K562 (cell line): ENCODE results near the gene FUT4. TPM values are rescaled to one million over a fixed set of nuclear protein-coding genes. Genes with fewer than 3 reads are reported as not detected.
A peak's percentile ranks its signal among the peaks of the same experiment; 100 is the strongest.

ENCODE experiments used
- BHLHE40 ChIP-seq: IDR thresholded peaks from 2 replicates; pipeline ENCODE4 v1.6.1; 2011; ENCODE audit warnings: low read length, improper control_type of control experiment
- CHCHD3 ChIP-seq: fragments of 250-450 bp; sonication (Bioruptor Pico); IDR thresholded peaks from 2 replicates; pipeline ENCODE4 v2.1.2; 2022; ENCODE audit warnings: mild to moderate bottlenecking
- EGR1 ChIP-seq: fragments of 450-650 bp; conservative IDR thresholded peaks from 2 replicates; pipeline ENCODE4 v1.6.1; 2017; ENCODE audit warnings: mild to moderate bottlenecking
- FOSL1 ChIP-seq: fragments of 200-800 bp; sonication (Bioruptor generic); conservative IDR thresholded peaks from 2 replicates; pipeline ENCODE4 v1.6.1; 2016; ENCODE audit warnings: missing genetic modification characterization, missing compliant biosample characterization
- HDGF ChIP-seq: fragments of 450-650 bp; IDR thresholded peaks from 2 replicates; pipeline ENCODE4 v1.6.1; 2016
- NONO ChIP-seq, 2 experiments: fragments of 200-400 bp in 1 of 2; fragments of 450-650 bp in 1 of 2; formaldehyde crosslinking in 1 of 2; IDR thresholded peaks; 2 replicates each; pipeline ENCODE4 v1.6.1; 2017; ENCODE audit warnings: low read depth in 2 of 2, mild to moderate bottlenecking in 2 of 2, moderate library complexity in 2 of 2, low read length in 1 of 2
- RBM15 ChIP-seq: fragments of 200-400 bp; formaldehyde crosslinking; IDR thresholded peaks from 2 replicates; pipeline ENCODE4 v1.6.1; 2018; ENCODE audit warnings: mild to moderate bottlenecking, low read length, moderate library complexity; ENCODE audit not compliant: insufficient read depth
- SRF ChIP-seq, 2 experiments: fragments of 250-450, 450-650 bp in 1 of 2; sonication (Bioruptor Pico) in 1 of 2; sonication (generic) in 1 of 2; formaldehyde crosslinking; IDR thresholded peaks; 2 replicates each; pipeline versions ENCODE4 v1.5.0 to v1.5.1; 2020 to 2022; ENCODE audit warnings: mild to moderate bottlenecking in 1 of 2, missing genetic modification reagents in 1 of 2
- TEAD2 ChIP-seq: fragments of 450-650 bp; IDR thresholded peaks from 2 replicates; pipeline ENCODE4 v1.6.1; 2016; ENCODE audit warnings: missing genetic modification characterization, control low read depth, missing compliant biosample characterization
- ZBTB17 ChIP-seq: fragments of 450-650 bp; formaldehyde crosslinking; IDR thresholded peaks from 2 replicates; pipeline ENCODE4 v1.4.0; 2020; ENCODE audit warnings: mild to moderate bottlenecking
- ZNF184 ChIP-seq: sonication (generic); formaldehyde crosslinking; IDR thresholded peaks from 2 replicates; pipeline ENCODE4 v1.5.0; 2020; ENCODE audit warnings: missing genetic modification reagents
- ZNF561 ChIP-seq: fragments of 450-650 bp; formaldehyde crosslinking; conservative IDR thresholded peaks from 2 replicates; pipeline ENCODE4 v1.4.0; 2020; ENCODE audit warnings: mild to moderate bottlenecking, moderate library complexity
- polyA plus RNA-seq, 8 experiments: library from polyadenylated mRNA; depleted of rRNA in 4 of 8; stranded (reverse) in 5 of 8; unstranded in 3 of 8; fragments of >200 nt; fragmentation: Nextera tagmentation in 2 of 8; fragmentation: Illumina TruSeq in 1 of 8; extraction: Ambion mirVana in 2 of 8; extraction: Trizol in 1 of 8; gene quantifications; 2 replicates each; pipeline versions ENCODE4 v1.2.1 to v1.2.3, GENCODE V29; 2011 to 2014; ENCODE audit warnings: inconsistent platforms in 1 of 8, missing spikeins in 1 of 8
- total RNA-seq, 7 experiments: library from RNA; depleted of rRNA in 6 of 7; stranded (reverse); fragments of >200 nt in 6 of 7; fragmentation: Illumina TruSeq in 2 of 7; extraction: Trizol in 2 of 7; gene quantifications; 2 replicates each; pipeline versions ENCODE4 v1.2.1 to v1.2.3, GENCODE V29; 2011 to 2021; ENCODE audit warnings: low replicate concordance in 1 of 7
- TF ChIP-seq, protein P1 (sequence below): fragments of 450-650 bp; IDR thresholded peaks from 2 replicates; pipeline ENCODE4 v1.6.1; 2017; ENCODE audit warnings: antibody characterized with exemption, mild to moderate bottlenecking
- TF ChIP-seq, protein P2 (sequence below): sonication (generic); formaldehyde crosslinking; IDR thresholded peaks from 2 replicates; pipeline ENCODE4 v1.8.0; 2022; ENCODE audit warnings: mild to moderate bottlenecking, missing genetic modification reagents
- TF ChIP-seq, protein P3 (sequence below): fragments of 250-450 bp; sonication (Bioruptor Pico); IDR thresholded peaks from 2 replicates; pipeline ENCODE4 v1.5.0; 2020; ENCODE audit warnings: mild to moderate bottlenecking

The FUT4 gene
- total and polyA plus RNA-seq, 9 of the 15 experiments (the other 6 are each of a cell fraction or from before 2014, with no cell fraction given): 1.1 to 8.9 (median 5.5) TPM

DNA sequence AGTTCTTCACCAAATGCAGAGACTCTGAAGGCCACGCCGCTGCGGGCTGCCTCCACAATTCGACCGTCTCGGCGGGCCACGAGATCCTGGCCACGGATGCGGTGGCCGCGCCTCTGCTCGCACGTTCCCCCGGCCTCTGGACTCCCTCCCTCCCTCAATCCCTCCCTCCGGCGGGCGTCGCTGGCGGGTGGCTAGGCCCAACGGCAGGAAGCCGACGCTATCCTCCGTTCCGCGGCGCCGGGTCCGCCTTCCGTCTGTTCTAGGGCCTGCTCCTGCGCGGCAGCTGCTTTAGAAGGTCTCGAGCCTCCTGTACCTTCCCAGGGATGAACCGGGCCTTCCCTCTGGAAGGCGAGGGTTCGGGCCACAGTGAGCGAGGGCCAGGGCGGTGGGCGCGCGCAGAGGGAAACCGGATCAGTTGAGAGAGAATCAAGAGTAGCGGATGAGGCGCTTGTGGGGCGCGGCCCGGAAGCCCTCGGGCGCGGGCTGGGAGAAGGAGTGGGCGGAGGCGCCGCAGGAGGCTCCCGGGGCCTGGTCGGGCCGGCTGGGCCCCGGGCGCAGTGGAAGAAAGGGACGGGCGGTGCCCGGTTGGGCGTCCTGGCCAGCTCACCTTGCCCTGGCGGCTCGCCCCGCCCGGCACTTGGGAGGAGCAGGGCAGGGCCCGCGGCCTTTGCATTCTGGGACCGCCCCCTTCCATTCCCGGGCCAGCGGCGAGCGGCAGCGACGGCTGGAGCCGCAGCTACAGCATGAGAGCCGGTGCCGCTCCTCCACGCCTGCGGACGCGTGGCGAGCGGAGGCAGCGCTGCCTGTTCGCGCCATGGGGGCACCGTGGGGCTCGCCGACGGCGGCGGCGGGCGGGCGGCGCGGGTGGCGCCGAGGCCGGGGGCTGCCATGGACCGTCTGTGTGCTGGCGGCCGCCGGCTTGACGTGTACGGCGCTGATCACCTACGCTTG, at the start of gene FUT4 (continued):
- TF ChIP-seq NONO (IDR thresholded peaks at IDR 0.05; ENCODE audit: low read depth in 2 of 2, low read length in 1 of 2) (peak; percentile 74 to 85; a peak in 3 of 4 replicates), ZNF184 (CRISPR knock-in tag) (no peak), EGR1 (peak; percentile 89), BHLHE40 (peak; percentile 93), ZBTB17 (CRISPR knock-in tag) (peak; percentile 81), CHCHD3 (CRISPR knock-in tag) (no peak; the same call in 1 of the 2 replicates), TEAD2 (tag) (no peak), RBM15 (no peak), HDGF (no peak), FOSL1 (no peak; the same call in 1 of the 2 replicates), ZNF561 (CRISPR knock-in tag) (no peak), SRF (CRISPR knock-in tag; IDR thresholded peaks at IDR 0.05) (peak in 1 of 2 experiments; percentile 78; a peak in 2 of 4 replicates)
- TF ChIP-seq, protein P1, sequence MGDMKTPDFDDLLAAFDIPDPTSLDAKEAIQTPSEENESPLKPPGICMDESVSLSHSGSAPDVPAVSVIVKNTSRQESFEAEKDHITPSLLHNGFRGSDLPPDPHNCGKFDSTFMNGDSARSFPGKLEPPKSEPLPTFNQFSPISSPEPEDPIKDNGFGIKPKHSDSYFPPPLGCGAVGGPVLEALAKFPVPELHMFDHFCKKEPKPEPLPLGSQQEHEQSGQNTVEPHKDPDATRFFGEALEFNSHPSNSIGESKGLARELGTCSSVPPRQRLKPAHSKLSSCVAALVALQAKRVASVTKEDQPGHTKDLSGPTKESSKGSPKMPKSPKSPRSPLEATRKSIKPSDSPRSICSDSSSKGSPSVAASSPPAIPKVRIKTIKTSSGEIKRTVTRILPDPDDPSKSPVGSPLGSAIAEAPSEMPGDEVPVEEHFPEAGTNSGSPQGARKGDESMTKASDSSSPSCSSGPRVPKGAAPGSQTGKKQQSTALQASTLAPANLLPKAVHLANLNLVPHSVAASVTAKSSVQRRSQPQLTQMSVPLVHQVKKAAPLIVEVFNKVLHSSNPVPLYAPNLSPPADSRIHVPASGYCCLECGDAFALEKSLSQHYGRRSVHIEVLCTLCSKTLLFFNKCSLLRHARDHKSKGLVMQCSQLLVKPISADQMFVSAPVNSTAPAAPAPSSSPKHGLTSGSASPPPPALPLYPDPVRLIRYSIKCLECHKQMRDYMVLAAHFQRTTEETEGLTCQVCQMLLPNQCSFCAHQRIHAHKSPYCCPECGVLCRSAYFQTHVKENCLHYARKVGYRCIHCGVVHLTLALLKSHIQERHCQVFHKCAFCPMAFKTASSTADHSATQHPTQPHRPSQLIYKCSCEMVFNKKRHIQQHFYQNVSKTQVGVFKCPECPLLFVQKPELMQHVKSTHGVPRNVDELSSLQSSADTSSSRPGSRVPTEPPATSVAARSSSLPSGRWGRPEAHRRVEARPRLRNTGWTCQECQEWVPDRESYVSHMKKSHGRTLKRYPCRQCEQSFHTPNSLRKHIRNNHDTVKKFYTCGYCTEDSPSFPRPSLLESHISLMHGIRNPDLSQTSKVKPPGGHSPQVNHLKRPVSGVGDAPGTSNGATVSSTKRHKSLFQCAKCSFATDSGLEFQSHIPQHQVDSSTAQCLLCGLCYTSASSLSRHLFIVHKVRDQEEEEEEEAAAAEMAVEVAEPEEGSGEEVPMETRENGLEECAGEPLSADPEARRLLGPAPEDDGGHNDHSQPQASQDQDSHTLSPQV: peak; percentile 11; the same call in 1 of the 2 replicates
- TF ChIP-seq, protein P2, sequence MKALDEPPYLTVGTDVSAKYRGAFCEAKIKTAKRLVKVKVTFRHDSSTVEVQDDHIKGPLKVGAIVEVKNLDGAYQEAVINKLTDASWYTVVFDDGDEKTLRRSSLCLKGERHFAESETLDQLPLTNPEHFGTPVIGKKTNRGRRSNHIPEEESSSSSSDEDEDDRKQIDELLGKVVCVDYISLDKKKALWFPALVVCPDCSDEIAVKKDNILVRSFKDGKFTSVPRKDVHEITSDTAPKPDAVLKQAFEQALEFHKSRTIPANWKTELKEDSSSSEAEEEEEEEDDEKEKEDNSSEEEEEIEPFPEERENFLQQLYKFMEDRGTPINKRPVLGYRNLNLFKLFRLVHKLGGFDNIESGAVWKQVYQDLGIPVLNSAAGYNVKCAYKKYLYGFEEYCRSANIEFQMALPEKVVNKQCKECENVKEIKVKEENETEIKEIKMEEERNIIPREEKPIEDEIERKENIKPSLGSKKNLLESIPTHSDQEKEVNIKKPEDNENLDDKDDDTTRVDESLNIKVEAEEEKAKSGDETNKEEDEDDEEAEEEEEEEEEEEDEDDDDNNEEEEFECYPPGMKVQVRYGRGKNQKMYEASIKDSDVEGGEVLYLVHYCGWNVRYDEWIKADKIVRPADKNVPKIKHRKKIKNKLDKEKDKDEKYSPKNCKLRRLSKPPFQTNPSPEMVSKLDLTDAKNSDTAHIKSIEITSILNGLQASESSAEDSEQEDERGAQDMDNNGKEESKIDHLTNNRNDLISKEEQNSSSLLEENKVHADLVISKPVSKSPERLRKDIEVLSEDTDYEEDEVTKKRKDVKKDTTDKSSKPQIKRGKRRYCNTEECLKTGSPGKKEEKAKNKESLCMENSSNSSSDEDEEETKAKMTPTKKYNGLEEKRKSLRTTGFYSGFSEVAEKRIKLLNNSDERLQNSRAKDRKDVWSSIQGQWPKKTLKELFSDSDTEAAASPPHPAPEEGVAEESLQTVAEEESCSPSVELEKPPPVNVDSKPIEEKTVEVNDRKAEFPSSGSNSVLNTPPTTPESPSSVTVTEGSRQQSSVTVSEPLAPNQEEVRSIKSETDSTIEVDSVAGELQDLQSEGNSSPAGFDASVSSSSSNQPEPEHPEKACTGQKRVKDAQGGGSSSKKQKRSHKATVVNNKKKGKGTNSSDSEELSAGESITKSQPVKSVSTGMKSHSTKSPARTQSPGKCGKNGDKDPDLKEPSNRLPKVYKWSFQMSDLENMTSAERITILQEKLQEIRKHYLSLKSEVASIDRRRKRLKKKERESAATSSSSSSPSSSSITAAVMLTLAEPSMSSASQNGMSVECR (CRISPR knock-in tag): peak; percentile 93
- TF ChIP-seq, protein P3, sequence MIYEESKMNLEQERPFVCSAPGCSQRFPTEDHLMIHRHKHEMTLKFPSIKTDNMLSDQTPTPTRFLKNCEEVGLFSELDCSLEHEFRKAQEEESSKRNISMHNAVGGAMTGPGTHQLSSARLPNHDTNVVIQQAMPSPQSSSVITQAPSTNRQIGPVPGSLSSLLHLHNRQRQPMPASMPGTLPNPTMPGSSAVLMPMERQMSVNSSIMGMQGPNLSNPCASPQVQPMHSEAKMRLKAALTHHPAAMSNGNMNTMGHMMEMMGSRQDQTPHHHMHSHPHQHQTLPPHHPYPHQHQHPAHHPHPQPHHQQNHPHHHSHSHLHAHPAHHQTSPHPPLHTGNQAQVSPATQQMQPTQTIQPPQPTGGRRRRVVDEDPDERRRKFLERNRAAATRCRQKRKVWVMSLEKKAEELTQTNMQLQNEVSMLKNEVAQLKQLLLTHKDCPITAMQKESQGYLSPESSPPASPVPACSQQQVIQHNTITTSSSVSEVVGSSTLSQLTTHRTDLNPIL (CRISPR knock-in tag): no peak
